CD14-positive monocyte (primary cell): ENCODE results near the gene CFAP47. TPM values are rescaled to one million over a fixed set of nuclear protein-coding genes. Genes with fewer than 3 reads are reported as not detected.
"Not testable (repeated sequence)": the region's sequence is repeated elsewhere in the genome, so short reads cannot be mapped to it uniquely, and the experiment has no call there.

Experiments
- DNase-seq, 3 donors: peaks; one replicate each; pipeline ENCODE4 v3.0.0-alpha.2; 2011 to 2022
- H2AFZ ChIP-seq: 2 replicates; pipeline ENCODE4 v1.6.0; 2012; ENCODE audit warnings: mild to moderate bottlenecking, low read depth, low read length, inconsistent platforms; ENCODE audit not compliant: insufficient read depth, poor library complexity, severe bottlenecking
- H3K27ac ChIP-seq, 2 donors: 1 replicate in 1 of 2; 2 replicates in 1 of 2; pipeline ENCODE4 v1.5.1; 2012 to 2013; ENCODE audit warnings: low read length in 2 of 2, control low read depth in 1 of 2, inconsistent platforms in 1 of 2, low read depth in 1 of 2, mild to moderate bottlenecking in 1 of 2
- H3K27me3 ChIP-seq, 2 donors: one replicate each; pipeline versions ENCODE4 v1.6.0 to v1.6.1; 2011 to 2013; ENCODE audit warnings: low read length in 2 of 2; ENCODE audit not compliant: control insufficient read depth in 2 of 2, insufficient read depth in 2 of 2
- H3K36me3 ChIP-seq, 2 donors: replicated peaks in 1 of 2; 1 replicate in 1 of 2; 2 replicates in 1 of 2; pipeline versions ENCODE4 v1.5.1 to v1.6.1; 2012 to 2013; ENCODE audit warnings: low read length in 2 of 2, control low read depth in 1 of 2, inconsistent platforms in 1 of 2, mild to moderate bottlenecking in 1 of 2; ENCODE audit not compliant: insufficient read depth in 2 of 2, control insufficient read depth in 1 of 2
- H3K4me1 ChIP-seq, 2 donors: 1 replicate in 1 of 2; 2 replicates in 1 of 2; pipeline versions ENCODE4 v1.5.1 to v1.6.1; 2012 to 2013; ENCODE audit warnings: low read length in 2 of 2, control low read depth in 1 of 2, inconsistent platforms in 1 of 2, mild to moderate bottlenecking in 1 of 2, moderate library complexity in 1 of 2; ENCODE audit not compliant: insufficient read depth in 2 of 2, control insufficient read depth in 1 of 2
- H3K4me2 ChIP-seq: replicated peaks from 2 replicates; pipeline ENCODE3; 2012; ENCODE audit warnings: low read length, moderate library complexity, mild to moderate bottlenecking; ENCODE audit not compliant: poor library complexity, severe bottlenecking; ENCODE audit errors: extremely low read depth
- H3K4me3 ChIP-seq, 3 experiments: fragments of 200-600 bp in 1 of 3; sonication (generic) in 1 of 3; replicated peaks in 1 of 3; 1 replicate in 2 of 3; 2 replicates in 1 of 3; pipeline ENCODE4 v1.5.1; 2011 to 2013; ENCODE audit warnings: low read length in 3 of 3, mild to moderate bottlenecking in 3 of 3, control low read depth in 2 of 3, low read depth in 2 of 3, inconsistent platforms in 1 of 3, moderate library complexity in 1 of 3
- H3K79me2 ChIP-seq: 2 replicates; pipeline ENCODE4 v1.6.0; 2012; ENCODE audit warnings: mild to moderate bottlenecking, control low read depth, inconsistent platforms, low read length, moderate library complexity; ENCODE audit not compliant: insufficient read depth
- H3K9ac ChIP-seq: 2 replicates; pipeline ENCODE4 v1.6.0; 2017; ENCODE audit warnings: low read length, mild to moderate bottlenecking; ENCODE audit not compliant: insufficient read depth, poor library complexity, severe bottlenecking
- H3K9me3 ChIP-seq, 2 donors: replicated peaks in 1 of 2; 1 replicate in 1 of 2; 2 replicates in 1 of 2; pipeline versions ENCODE4 v1.5.1 to v1.6.1; 2012 to 2013; ENCODE audit warnings: low read length in 2 of 2, control low read depth in 1 of 2; ENCODE audit not compliant: control insufficient read depth in 1 of 2, insufficient read depth in 1 of 2
- H4K20me1 ChIP-seq: 2 replicates; pipeline ENCODE4 v1.6.0; 2012; ENCODE audit warnings: mild to moderate bottlenecking, low read length, control low read depth, moderate library complexity; ENCODE audit not compliant: insufficient read depth
- H3K27ac Mint-ChIP-seq, 7 donors: one replicate each; pipeline ENCODE4 v1.8.0; 2020; ENCODE audit warnings: mild to moderate bottlenecking in 7 of 7, mixed read lengths in 7 of 7, moderate library complexity in 6 of 7, inconsistent platforms in 2 of 7
- H3K27me3 Mint-ChIP-seq, 3 donors: one replicate each; pipeline ENCODE4 v1.8.0; 2021 to 2022; ENCODE audit warnings: low read depth in 3 of 3, mild to moderate bottlenecking in 3 of 3, mixed read lengths in 3 of 3, moderate library complexity in 3 of 3, inconsistent platforms in 1 of 3
- H3K36me3 Mint-ChIP-seq, 2 donors: one replicate each; pipeline ENCODE4 v1.8.0; 2020; ENCODE audit warnings: mixed read lengths in 2 of 2, inconsistent platforms in 1 of 2, mild to moderate bottlenecking in 1 of 2
- H3K4me1 Mint-ChIP-seq: one replicate; pipeline ENCODE4 v1.8.0; 2020; ENCODE audit warnings: mild to moderate bottlenecking, mixed read lengths
- H3K4me3 Mint-ChIP-seq, 2 donors: one replicate each; pipeline ENCODE4 v1.8.0; 2020; ENCODE audit warnings: mild to moderate bottlenecking in 2 of 2, mixed read lengths in 2 of 2, moderate library complexity in 1 of 2
- H3K9me3 Mint-ChIP-seq, 7 donors: one replicate each; pipeline ENCODE4 v1.8.0; 2020 to 2022; ENCODE audit warnings: mixed read lengths in 7 of 7, mild to moderate bottlenecking in 6 of 7, moderate library complexity in 6 of 7, inconsistent platforms in 2 of 7
- WGBS: methylation state at CpG from one replicate; pipeline ENCODE4 v1.1.5; 2013; ENCODE audit warnings: missing lambda C conversion rate; ENCODE audit not compliant: insufficient coverage; 5-methylcytosine and 5-hydroxymethylcytosine counted together
- intact Hi-C, 2 donors: fragments of 100-400 bp; cut with micrococcal nuclease; formaldehyde crosslinking; loops; one replicate each; pipeline versions ENCODE4 v1.15.0 to v1.15.1; 2023
- polyA plus RNA-seq, 3 donors: library from polyadenylated mRNA; depleted of rRNA in 1 of 3; unstranded in 2 of 3; stranded (reverse) in 1 of 3; fragments of 300-500 nt in 2 of 3; fragments of >200 nt in 1 of 3; fragmentation: Illumina TruSeq in 2 of 3; gene quantifications; 1 replicate in 2 of 3; 2 replicates in 1 of 3; pipeline ENCODE4 v1.2.3, GENCODE V29; 2012 to 2021
- TF ChIP-seq, protein P1 (sequence below): fragments of 200-600 bp; IDR thresholded peaks from one replicate; pipeline ENCODE4 v1.8.0; 2022; ENCODE audit warnings: antibody characterized with exemption, mild to moderate bottlenecking

CFAP47 gene
- polyA plus RNA-seq, 3 donors, result not detected

DNA sequence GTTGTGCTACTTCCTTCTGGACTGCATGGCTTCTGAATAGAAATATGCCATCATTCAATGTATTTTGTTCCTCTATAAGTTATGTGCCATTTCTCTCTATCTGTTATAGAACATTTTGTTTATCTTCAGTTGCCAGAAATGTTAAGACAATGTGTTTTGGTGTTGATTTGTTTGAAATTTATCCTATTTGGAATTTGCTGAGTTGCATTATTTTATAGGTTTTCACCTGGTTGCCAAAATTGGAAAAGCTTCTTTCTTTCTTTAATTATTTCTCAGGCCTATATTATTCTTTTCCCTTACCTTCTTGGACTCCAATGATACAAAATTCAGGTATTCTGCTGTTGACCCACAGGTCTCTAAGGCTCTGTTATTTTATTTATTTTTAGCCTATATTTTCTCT, 33.4 kb upstream of the CFAP47 start:
- Histone ChIP-seq H3K36me3 (no peaks in the 10 kb centered on the region), H2AFZ (no peak overlapping the region), H3K9me3 (no peaks in the 10 kb centered on the region), H3K4me1 (no peaks in the 10 kb centered on the region), H3K9ac (no peak overlapping the region), H3K4me2 (no peak overlapping the region), H3K79me2 (no peaks in the 10 kb centered on the region), H3K27ac (no peak overlapping the region), H3K4me3 (no peak overlapping the region), H4K20me1 (no peaks in the 10 kb centered on the region), H3K27me3 (no peaks in the 10 kb centered on the region)
- TF ChIP-seq, protein P1, sequence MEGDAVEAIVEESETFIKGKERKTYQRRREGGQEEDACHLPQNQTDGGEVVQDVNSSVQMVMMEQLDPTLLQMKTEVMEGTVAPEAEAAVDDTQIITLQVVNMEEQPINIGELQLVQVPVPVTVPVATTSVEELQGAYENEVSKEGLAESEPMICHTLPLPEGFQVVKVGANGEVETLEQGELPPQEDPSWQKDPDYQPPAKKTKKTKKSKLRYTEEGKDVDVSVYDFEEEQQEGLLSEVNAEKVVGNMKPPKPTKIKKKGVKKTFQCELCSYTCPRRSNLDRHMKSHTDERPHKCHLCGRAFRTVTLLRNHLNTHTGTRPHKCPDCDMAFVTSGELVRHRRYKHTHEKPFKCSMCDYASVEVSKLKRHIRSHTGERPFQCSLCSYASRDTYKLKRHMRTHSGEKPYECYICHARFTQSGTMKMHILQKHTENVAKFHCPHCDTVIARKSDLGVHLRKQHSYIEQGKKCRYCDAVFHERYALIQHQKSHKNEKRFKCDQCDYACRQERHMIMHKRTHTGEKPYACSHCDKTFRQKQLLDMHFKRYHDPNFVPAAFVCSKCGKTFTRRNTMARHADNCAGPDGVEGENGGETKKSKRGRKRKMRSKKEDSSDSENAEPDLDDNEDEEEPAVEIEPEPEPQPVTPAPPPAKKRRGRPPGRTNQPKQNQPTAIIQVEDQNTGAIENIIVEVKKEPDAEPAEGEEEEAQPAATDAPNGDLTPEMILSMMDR, result no peak
- H3K9me3 Mint-ChIP-seq, result peaks cover 0 to 8% (median 0%) of the 10 kb centered on the region in 7 donors
- H3K36me3 Mint-ChIP-seq, result no peaks in the 10 kb centered on the region
- no peak for DNase-seq
- H3K4me1 Mint-ChIP-seq, result no peaks in the 10 kb centered on the region
- no peak overlapping the region for H3K4me3 Mint-ChIP-seq
- intact Hi-C loops, result no loop called here
- no peaks in the 10 kb centered on the region for H3K27me3 Mint-ChIP-seq
- H3K27ac Mint-ChIP-seq, result no peak overlapping the region

DNA sequence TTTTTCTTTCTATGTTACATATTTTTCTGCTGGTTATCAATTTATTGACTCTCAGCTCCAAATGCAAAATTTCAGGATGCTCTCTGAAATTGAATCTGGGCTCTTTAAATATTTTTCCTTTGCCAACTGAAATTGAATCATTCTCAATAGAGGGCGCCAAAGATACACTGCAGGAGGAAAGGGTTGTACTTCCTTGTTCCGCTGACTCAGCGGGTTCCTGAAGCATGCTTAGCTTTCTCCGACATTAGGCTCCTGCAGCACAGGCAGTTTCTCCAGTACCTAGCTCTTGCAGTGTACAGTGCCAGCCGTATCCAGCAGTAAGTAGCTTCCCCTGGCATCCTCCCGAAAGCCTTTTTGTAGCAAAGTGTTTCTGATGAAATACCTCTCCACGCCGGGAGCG, 28.8 kb upstream of the CFAP47 start:
- no peaks in the 10 kb centered on the region for H4K20me1 ChIP-seq
- no peaks in the 10 kb centered on the region for H3K9me3 ChIP-seq
- Mint-ChIP-seq H3K36me3 (no peaks in the 10 kb centered on the region), H3K4me3 (no peak overlapping the region), H3K9me3 (peaks cover 0 to 11% (median 0%) of the 10 kb centered on the region in 7 donors), H3K4me1 (no peaks in the 10 kb centered on the region), H3K27ac (no peak overlapping the region), H3K27me3 (no peaks in the 10 kb centered on the region)
- no peaks in the 10 kb centered on the region for H3K36me3 ChIP-seq
- DNase-seq, result peak in 1 of 3 donors; percentile 27
- TF ChIP-seq, protein P1, result peak; percentile 20
- WGBS, result 35% methylated on average over 5 of the region's 9 CpGs
- H3K4me3 ChIP-seq, result no peak overlapping the region
- H3K9ac ChIP-seq, result no peak overlapping the region
- no peaks in the 10 kb centered on the region for H3K79me2 ChIP-seq
- no peaks in the 10 kb centered on the region for H3K27me3 ChIP-seq
- no peaks in the 10 kb centered on the region for H3K4me1 ChIP-seq
- H3K27ac ChIP-seq, result no peak overlapping the region
- H2AFZ ChIP-seq, result no peak overlapping the region
- no peak overlapping the region for H3K4me2 ChIP-seq
- intact Hi-C loops, result no loop called here

DNA sequence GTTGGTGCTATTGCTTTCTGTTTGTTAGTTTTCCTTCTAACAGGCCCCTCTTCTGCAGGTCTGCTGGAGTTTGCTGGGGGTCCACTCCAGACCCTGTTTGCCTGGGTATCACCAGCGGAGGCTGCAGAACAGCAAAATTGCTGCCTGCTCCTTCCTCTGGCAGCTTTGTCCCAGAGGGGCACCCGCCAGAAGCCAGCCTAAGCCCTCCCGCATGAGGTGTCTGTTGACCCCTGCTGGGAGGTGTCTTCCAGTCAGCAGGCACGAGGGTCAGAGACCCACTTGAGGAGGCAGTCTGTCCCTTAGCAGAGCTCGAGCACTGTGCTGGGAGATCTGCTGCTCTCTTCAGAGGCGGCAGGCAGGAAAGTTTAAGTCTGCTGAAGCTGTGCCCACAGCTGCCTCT, 67.3 kb downstream of the CFAP47 start:
- H2AFZ ChIP-seq, intact Hi-C loops, H3K4me1 Mint-ChIP-seq, H3K27me3 ChIP-seq, H3K27me3 Mint-ChIP-seq, H3K4me1 ChIP-seq, H3K27ac Mint-ChIP-seq, H3K4me3 Mint-ChIP-seq, H3K4me3 ChIP-seq, H4K20me1 ChIP-seq, H3K36me3 ChIP-seq, H3K4me2 ChIP-seq, H3K27ac ChIP-seq, H3K9me3 ChIP-seq, H3K36me3 Mint-ChIP-seq, H3K9me3 Mint-ChIP-seq, H3K9ac ChIP-seq, H3K79me2 ChIP-seq, DNase-seq: not testable (repeated sequence)
- 98% methylated on average over 4 of the region's 6 CpGs for WGBS
